ELF-1 (cell line): Measurements from ENCODE around the gene MMP26.

Experiments
- DNase-seq: peaks from one replicate; pipeline ENCODE4 v3.0.0-alpha.2; 2016; ENCODE audit warnings: low read depth, low spot score

Gene MMP26

GRCh38 chr11:4722616-4723534, 18.3 kb downstream of the MMP26 start:
- DNase-seq: peak; percentile 33

- no peak for DNase-seq
Observed at GRCh38 chr11:4727171-4727570, 22.6 kb downstream of the MMP26 start.

- no peak for DNase-seq
Observed at GRCh38 chr11:4740735-4741134, 36.2 kb downstream of the MMP26 start.

GRCh38 chr11:4748438-4748837, 43.9 kb downstream of the MMP26 start:
- no peak for DNase-seq

GRCh38 chr11:4751201-4751600, 46.6 kb downstream of the MMP26 start:
- DNase-seq: no peak
